Medulla oblongata (tissue), 1 donor: ENCODE data around the gene ZNF444.
A peak's percentile ranks its signal among the peaks of the same experiment; 100 is the strongest.

Source experiments
- DNase-seq: peaks from one replicate; pipeline ENCODE4 v3.0.0-alpha.2; 2015; ENCODE audit errors: extremely low spot score

ZNF444 gene

DNA sequence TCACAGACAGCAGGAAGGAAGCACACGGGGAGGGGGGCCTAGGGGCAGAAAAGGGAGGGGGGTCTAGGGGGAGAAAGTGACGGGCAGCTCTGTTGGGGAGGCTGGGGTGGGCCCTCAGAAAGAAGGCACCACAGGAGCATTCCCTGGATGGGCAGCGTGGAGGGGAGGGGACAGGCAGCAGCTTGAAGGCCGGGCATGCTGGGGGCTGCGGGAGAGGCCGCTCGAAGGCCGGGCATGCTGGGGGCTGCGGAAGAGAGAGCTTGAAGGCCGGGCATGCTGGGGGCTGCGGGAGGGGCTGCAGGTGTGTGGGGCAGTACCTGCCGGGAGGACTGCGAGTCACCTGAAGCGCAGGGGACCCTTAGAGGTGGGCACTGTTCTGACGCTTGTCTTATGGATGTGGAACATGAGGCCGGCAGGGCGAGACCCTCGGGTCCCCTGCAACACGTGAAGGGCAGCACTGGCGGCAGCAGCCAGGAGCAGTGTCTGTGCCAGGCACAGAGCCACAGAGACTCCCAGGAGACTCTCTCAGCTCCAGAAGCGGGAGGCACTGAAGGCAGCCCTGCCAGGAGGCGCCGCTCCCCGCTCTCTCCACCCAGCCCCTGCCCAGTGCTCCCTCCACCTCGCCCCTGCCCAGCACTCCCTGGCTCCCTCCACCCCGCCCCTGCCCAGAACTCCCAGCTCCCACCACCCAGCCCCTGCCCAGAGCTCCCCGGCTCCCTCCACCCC is 33.3 kb upstream of the ZNF444 start:
- DNase-seq, result peak; percentile 37

DNA sequence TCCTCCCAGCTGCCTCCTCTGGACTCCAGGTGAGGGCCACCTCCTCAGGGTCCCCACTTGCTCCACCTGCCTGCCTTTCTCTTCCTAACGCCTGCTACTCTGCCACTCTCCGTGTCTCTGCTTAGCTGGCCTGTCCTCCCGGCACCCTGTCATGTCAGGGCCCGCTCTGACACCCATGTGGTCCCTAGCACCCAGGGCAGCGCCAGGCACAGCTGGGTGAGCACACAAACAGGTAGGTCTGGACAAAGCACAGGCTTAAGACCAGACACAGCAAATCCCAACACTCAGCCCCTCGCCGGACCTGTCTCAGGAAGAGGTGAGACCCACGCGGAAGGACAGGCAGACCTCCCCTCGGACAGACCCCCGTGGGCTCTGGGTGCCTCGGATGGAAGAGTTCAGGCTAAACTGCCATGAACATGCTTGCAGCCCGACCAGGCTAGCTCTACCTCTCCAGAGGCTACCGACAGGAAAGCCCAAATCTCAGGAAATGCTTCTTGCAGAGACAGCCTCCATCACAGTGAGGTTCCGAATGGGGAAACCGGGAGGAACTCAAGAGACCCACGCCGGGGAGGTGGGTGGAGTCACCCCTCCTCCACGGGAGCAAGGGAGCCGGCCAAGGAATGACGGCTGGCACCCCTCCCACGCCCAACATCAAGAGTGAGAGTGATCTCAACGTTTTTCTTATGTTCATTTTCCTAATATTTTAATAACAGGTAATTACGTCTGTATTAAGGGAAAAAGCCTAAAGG is 32.5 kb upstream of the ZNF444 start:
- no peak for DNase-seq

GRCh38 chr19:56109226-56109625 is 31.9 kb upstream of the ZNF444 start:
- no peak for DNase-seq

GRCh38 chr19:56110515-56111448 is 30.3 kb upstream of the ZNF444 start:
- DNase-seq, result no peak

DNA sequence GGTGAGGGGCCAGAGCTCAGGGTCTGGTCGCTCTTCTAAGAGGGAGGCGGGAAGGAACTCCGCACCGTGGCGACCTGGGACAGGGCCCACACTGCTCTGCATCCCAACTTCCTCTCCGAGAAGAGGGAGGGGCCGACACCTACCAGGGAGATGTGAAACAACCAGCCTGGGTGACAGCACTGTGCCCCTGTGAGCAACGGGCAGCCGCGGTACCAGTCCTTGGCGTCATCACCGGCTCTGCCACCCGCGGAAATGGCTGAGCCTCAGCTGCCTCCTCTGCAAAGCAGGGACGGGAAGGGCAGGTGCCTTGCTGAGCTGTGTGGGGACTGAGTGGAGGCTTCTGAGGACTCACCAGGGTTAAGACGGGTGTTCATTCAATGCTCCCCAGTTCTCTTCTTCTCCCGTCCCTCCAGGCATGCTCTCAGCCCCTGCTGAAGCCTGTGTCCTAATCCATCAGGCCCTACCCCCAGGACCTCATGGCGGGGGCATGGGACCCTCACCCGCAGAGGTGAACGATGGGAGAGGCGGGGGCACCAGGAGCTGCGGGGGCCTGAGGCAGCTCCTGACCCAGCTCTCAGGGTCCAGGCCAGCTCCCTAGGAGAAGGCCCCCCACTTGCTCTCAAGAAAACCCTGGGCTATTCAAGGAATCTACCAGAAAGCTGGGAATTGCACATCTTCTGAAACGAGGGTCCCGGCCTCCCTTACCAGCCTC is 29.3 kb upstream of the ZNF444 start:
- peak; percentile 39 for DNase-seq

DNA sequence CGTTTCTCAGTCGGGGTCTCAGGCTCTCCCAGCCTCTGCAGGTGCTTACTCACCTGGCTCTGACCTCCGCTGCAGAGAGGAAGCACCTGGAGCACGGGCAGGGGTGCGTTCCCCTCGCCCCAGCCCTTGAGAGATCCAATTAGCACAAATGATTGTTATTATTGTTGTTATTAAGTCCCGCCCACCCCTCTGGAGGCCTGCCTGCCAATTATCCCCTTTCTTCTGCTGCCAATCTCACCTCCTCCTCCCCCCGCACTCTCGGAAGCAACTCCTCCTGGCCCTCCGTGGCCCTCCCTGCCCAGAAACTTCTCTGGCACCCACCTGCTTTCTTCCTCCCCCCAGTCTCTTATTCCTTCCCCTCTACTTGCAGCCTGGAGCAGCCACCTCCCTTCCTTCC is 28.8 kb upstream of the ZNF444 start:
- no peak for DNase-seq

DNA sequence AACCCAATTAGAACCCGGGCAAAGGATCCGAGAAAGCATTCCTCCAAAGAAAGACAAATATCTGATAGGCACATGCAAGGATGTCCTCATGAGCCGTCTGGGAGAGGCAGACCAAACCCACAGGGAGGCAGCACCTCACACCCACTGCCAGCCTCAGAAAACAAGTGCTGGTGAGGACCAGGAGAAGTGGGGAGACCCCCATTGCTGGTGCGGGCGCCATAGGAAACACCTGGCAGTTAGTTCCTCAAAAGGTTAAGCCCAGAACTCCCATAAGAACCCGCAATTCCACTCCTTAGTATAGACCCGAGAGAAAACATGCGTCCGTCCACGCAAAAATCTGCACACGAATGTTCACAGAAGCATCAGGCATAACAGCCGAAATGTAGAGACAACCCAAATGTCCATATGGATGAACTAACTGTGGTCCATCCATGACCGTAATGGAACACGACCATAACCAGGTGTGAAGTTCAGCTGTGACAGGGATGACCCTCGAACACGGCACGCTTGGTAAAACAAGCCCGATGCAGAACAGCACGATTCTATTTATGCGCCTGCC is 27.9 kb upstream of the ZNF444 start:
- no peak for DNase-seq

- DNase-seq, result no peak
Measured at GRCh38 chr19:56114051-56114777, 26.9 kb upstream of the ZNF444 start.

- no peak for DNase-seq
Measured at GRCh38 chr19:56114778-56115110, 26.3 kb upstream of the ZNF444 start.

DNA sequence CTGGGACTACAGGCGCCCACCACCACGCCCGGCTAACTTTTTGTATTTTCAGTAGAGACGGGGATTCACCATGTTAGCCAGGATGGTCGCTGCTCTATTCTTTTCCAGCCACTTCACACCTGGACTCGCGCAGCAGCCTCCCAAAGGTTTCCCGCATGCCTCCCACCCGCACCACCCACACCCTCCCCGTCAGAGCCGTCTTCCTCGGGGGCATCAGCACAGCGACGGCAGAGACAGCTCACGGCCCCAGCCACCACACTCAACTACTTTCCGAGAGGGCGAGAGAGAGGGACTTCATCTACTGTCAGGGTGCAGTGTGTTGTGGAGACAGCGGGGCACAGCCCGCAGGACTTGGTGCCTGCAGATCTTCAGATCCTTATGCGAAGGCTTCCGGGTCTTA is 25.6 kb upstream of the ZNF444 start:
- no peak for DNase-seq

DNA sequence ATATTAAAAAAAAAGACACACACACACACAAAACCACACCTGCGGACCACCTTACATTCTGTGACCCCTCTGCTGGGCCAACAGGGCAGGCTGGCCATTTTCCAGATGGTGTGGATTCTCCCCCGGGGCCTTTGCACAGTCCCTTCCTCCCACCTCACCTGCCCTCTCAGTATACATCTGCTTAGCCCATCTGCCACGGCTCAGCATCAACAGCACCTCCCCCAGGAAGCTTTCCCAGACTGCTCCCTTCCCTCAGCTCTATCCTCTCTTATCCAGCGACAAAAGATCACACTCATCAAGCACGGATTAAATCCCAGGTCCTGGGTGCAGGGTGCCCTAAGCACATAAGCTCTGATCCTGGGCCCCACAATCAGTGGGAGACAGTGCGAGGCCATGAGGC is 24.5 kb upstream of the ZNF444 start:
- no peak for DNase-seq

DNA sequence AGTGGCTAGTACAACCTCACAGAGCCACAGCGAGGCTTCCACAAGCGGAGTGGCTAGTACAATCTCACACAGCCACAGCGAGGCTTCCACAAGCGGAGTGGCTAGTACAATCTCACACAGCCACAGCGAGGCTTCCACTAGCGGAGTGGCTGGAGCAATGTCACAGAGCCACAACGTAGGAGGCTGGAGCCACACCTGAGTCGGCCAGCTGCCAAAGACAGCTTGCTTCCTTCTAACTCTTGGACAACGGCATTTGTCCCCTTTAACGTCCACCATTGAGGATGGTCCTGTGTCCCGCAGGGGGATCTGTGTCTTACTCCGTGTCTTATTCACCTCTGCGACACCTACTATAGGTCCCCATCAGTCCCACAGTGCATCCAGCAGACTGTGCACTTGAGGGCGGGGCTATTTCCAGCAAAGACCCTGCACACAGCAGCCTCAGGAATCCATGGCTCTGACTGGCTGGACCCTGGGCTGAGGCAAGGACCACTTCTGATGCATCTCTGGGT is 23.7 kb upstream of the ZNF444 start:
- no peak for DNase-seq

- DNase-seq, result no peak
Measured at GRCh38 chr19:56117889-56118288, 23.2 kb upstream of the ZNF444 start.

- no peak for DNase-seq
Measured at GRCh38 chr19:56118666-56119581, 22.2 kb upstream of the ZNF444 start.

- no peak for DNase-seq
Measured at GRCh38 chr19:56119582-56119978, 21.5 kb upstream of the ZNF444 start.

DNA sequence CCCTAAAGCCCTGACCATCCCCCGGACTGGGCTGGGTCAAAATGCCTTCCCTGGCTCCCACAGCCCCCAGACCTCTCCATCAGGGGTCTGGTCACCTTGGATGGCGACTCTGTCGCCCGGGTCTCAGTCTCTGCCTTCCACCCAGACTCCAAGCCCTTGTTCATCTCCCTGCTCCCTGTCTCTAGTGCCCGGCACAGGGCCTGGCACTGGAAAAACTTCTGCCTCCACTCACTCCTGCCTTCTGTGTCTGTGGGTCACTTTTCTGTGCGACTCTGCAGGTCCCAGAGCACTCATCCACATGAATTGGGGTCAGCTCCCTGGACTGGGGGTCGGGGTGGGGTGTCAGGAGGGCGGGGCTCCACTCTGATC is 21.1 kb upstream of the ZNF444 start:
- no peak for DNase-seq

DNA sequence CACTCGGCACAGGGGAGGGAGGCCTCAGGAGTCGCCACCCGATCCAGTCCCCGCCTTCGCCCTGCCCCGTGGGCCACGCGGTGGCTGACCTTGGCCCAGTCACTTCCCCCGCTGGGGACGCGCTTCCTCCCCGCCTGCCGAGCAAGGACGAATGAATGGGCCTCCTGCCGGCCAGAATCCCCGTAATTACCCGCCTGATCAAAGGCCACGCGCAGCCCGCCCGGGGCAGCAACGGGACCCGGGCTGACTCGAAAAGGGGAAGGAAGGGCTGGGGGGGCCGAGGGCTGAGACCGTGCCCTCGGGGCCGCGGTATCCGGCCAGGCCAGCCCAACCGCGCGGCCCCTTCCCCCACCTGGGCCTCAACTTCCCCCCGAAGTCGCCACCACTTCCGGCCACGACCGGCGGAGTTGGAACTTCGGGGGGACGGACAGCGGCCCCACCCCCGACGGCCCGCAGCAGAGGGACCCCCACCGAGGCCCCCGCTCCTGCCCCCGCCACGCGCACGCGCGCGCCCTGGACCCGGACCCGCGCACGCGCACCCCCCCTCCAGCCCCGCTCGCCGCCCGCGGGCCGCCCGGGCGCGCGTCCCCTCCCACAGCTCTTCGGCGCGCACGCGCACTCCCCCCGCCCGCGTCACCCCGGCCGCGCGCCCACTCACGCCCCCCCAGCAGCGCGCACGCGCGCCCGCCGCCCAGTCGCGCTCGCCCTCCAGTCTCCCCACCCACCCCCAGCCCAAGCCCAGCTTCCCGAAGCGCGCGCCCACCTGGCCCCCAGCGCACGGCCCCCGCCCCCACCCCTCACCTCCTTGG is 20.5 kb upstream of the ZNF444 start:
- DNase-seq, result peak; percentile 62
